ENCODE measurements around the gene DLGAP1.

The DLGAP1 gene

GRCh38 chr18:3984163-3984757 lies 470.8 kb downstream of the DLGAP1 start:
- no peak for FAIRE-seq

- no peak for FAIRE-seq
Observed at GRCh38 chr18:3983351-3983969, 471.6 kb downstream of the DLGAP1 start.

- FAIRE-seq = no peak
Observed at GRCh38 chr18:3982541-3982940, 472.6 kb downstream of the DLGAP1 start.

GRCh38 chr18:3979024-3979423 lies 476.1 kb downstream of the DLGAP1 start:
- no peak for FAIRE-seq

- no peak for FAIRE-seq
Observed at GRCh38 chr18:3973191-3973850, 481.8 kb downstream of the DLGAP1 start.

GRCh38 chr18:3972291-3972930 lies 482.7 kb downstream of the DLGAP1 start:
- no peak for FAIRE-seq

GRCh38 chr18:3970929-3971328 lies 484.2 kb downstream of the DLGAP1 start:
- no peak for FAIRE-seq

GRCh38 chr18:3967359-3968180 lies 487.5 kb downstream of the DLGAP1 start:
- FAIRE-seq = no peak

- no peak for FAIRE-seq
Observed at GRCh38 chr18:3966642-3967358, 488.3 kb downstream of the DLGAP1 start.

- no peak for FAIRE-seq
Observed at GRCh38 chr18:3966246-3966641, 488.9 kb downstream of the DLGAP1 start.

- no peak for FAIRE-seq
Observed at GRCh38 chr18:3960977-3961376, 494.1 kb downstream of the DLGAP1 start.

GRCh38 chr18:3960142-3960541 lies 495.0 kb downstream of the DLGAP1 start:
- no peak for FAIRE-seq

- FAIRE-seq = no peak
Observed at GRCh38 chr18:3952031-3952430, 503.1 kb downstream of the DLGAP1 start.

GRCh38 chr18:3950668-3951404 lies 504.3 kb downstream of the DLGAP1 start:
- FAIRE-seq = no peak

- FAIRE-seq = no peak
Observed at GRCh38 chr18:3948958-3949357, 506.1 kb downstream of the DLGAP1 start.

- FAIRE-seq = no peak
Observed at GRCh38 chr18:3947383-3947782, 507.7 kb downstream of the DLGAP1 start.

GRCh38 chr18:3935305-3935704 lies 519.8 kb downstream of the DLGAP1 start:
- no peak for FAIRE-seq

- no peak for FAIRE-seq
Observed at GRCh38 chr18:3932276-3932675, 522.8 kb downstream of the DLGAP1 start.

- FAIRE-seq = no peak
Observed at GRCh38 chr18:3931542-3932112, 523.5 kb downstream of the DLGAP1 start.

- no peak for FAIRE-seq
Observed at GRCh38 chr18:3931013-3931315, 524.1 kb downstream of the DLGAP1 start.
